Stimulated activated CD4-positive, alpha-beta T cell treated with anti-CD3 and anti-CD28 coated beads, Interleukin-1b, Interleukin-23, amount 100 ng/mL, for 24 hours (primary cell): ENCODE measurements around the gene VAV2.

ENCODE experiments used
- DNase-seq, 4 experiments: peaks; one replicate each; pipeline ENCODE4 v3.0.0-alpha.2; 2020; ENCODE audit warnings: low read depth in 4 of 4, low spot score in 1 of 4

The VAV2 gene

DNA sequence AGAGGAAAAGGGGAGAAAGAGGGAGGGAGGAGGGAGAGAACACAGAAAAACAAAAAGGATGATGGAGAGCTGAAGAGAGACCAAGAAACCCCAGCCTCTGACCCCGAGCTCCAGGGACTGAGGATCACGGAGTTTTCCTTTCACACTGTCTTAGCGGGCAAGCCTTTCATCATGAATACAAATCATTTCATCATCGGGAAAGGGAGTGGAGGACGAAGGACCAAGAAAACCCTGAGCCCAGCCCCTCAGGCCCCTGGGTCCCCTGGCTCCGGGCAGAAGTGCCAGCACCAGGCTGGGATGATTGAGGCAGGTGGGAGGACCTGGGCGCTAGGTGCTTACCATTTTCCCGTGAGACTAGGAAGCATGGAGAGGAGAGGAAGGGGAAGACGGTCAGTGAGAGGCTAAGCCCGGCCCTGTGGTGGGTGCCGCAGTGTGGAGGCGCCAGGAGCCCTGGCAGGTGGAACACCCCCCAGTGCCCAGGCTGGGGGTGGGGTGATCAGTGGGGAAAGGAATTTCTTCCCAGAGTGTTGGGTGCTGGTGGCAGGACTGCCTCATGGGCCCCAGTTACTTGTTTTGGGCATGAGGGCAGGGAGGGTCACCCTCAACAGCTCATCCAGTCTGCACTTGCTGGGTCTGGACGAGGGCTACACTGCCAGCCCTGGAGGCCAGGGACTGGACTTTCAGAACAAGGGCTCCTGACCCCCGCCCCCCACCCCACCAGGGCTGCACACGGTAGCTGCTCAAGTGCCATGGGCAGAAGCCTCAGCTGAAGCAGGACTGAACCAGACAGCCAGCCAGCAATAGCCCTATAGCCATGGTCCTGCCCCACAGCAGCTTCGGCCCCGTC lies 205.0 kb downstream of the VAV2 start:
- no peak for DNase-seq

DNA sequence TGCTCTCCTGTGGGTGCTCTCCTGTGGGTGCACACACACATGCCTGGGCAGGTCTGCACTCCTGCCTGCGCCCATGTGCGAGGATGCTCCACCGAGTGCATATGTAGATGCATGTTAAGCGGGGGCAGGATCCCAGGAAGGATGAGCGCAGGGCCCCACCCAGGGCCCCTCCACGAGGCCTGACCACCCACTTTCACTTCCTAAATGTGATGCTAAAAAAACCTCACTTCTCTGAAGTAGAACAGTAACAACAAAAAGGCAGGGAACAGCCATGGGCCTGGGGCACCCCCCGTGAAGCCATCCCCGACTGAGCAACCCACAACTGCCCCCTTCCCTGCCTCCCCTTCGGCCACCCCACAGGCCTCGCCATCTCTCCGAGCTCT lies 205.8 kb downstream of the VAV2 start:
- DNase-seq = no peak

DNA sequence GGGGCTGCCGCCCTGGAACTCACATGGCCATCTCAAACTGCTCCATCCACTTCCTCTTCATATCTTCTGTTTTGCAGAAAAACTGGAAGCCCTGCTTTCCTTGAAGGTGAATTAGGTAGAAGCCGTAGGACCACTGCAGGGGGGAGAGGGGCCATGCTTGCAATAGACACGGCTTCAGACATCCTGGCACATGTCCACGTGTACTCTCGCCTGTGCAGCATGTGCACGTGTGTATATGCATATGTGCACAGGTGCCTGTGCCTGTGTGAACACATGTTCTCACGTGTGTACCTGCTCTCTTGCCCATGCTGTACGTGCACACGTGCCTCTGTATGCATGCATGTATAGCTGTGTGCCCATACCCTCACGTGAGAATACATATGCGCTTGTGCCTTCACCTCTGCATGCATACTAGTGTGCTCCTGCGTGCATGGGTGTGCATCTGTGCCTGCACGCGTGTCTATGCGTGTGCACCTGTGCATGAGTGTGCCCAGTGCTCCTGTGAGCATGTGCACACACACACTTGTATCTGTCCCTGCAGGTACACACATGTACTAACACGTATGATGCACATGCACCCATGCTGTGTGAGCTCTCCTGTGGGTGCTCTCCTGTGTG lies 206.3 kb downstream of the VAV2 start:
- no peak for DNase-seq

DNA sequence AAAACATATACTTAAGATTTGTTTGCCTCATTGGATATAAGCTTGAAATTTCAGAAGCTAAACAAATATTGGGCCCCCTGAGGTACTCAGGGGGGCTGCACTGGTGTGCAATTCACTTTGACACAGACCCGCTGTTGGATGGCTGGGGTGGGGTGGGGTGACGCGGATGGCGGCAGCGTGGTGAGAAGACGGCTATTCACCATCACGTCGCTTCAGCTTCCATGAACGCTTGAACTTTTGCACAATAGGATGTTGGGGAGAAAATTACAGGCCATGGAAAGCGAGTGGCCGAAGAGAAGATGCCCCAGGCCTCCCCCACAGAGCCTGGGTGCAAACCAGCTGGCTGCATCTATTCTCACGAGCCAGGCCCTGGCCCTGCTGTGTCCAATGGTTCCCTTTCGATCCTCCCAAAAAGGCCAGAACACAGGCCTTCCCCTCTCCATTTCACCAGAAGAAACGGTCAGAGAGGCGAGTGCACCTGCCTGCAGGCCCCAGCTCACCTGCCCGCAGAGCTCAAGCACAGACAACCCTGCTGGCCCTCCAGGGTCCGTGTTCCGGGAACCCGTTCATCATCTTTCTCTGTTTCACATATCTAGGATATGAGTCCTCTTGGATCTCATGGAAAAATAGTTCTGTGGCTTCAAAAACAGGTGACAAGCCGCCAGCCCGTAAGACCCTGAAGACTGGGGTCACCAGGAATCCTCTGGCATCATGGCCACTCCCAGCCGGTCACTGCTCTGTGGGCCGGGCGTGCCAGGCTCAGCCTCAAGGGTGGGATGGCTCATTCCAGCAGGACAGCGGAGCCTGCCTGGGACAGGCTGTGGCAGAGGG lies 207.2 kb downstream of the VAV2 start:
- no peak for DNase-seq

DNA sequence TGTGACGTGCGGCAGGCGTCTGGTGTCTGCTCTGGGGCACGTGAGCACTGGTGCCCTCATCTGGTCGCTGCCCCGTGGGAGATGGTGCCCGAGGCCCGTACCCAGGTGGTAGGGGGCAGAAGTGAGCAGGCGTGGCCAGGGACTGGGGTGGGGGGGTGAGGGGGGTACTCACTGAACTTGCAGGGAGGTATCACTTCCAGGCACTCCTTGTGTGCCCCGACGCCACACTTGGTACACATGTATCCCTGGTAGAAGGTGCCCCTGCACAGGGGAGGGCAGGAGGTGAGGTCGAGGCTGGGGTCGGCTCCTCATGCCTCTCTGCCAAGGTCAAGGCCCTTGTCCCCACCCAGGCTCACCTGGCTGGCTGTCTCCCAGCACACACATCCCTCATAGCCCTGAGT lies 208.8 kb downstream of the VAV2 start:
- no peak for DNase-seq

DNA sequence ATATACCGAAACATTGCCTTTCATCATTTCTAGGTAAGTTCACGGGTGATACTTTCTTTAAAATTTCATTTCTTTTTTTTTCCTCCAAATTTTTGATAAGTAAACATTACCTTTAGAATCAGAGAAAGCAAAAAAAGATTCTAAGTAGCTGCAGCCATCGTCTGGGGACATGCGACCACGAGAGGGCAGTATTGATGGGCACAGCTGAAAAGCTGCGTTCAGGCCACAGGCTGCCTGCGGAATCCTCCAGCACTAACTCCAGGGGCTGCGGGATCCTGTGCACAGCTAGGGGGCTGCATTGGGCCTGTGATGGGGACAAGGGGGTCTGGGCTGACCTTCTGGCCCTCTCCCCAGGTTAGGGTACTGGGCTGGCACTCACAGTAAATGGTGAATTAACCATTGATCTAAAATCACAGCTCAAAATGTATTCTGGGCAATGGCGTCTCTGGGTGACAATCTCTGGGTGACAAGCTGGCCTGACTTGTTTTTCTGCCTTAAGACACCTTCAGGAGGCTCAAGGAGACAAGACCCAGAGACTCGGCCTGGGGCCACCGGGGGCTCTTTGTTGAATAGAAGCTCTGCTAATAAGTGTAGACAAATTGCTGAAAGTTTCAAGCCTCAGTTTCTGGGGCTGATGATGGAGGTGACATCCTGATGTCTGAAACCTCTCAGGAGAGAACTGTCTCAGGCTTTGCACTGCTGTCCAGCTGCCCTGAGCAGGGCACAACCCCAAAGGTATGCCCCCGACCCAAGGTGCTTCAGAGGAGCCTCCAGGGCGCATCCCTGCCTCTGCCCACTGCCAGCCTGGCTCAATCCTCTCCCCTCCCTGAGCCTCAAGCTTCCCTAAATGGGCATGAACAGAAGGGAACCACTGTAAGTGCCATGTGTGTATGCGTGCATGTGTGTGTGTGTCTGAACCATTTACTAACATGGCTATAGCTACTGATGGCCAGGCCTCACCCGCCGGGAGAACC lies 209.7 kb downstream of the VAV2 start:
- DNase-seq = peak; percentile 31 to 58 (median 50)

DNA sequence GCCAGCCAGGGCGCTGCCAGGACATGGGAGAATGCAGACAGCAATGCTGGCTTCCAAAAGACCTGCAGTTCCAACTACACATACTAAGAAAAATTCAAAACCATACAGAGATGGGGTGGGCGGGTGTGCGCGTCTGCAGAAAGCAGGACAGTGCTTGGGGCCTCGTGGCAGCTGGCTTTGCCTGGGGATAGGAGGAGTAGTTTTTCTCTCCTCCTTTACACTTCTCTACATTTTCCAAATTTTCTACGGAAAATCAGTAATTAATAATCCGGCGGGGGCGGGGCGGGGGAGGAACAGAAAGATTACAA lies 210.3 kb downstream of the VAV2 start:
- DNase-seq = no peak

DNA sequence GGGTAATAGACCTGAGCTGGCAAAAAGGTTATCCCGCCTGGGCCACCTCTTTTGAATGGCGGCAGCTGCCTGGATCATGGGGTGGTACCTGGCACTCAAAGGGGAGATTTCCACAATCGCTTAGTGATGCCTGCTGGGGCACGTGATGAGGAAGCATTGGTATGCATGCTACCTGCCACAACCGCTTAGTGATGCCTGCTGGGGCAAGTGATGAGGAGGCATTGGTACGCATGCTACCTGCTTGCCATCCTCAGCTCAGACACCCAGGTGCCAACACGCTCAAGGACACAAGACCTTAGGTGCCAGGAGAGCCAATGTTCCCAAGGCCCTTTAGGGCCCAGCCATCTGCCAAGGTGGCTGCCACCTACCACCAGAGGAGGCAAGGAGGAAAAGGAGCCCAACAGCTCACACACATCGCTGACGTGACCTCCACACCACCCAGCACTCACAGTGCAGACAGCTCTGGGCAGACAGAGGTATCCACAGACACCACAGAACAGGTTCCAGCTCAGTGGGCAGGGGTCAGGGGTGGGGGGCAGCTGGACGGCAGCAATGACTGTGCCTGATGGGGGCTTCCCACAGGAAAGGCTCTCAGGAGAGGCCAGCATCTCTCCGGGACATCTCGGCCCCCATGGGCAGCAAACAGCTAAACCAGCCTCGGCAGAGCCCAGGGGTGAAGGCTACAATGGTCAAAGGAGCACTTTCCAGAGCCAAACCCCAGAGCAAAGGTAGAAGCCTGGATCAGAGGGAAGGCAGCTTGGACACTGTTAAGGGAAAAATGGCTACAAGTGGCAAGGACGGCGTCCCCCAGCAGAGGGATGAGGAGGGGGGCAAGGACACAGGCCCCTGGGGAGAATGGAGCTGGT lies 210.9 kb downstream of the VAV2 start:
- no peak for DNase-seq

DNA sequence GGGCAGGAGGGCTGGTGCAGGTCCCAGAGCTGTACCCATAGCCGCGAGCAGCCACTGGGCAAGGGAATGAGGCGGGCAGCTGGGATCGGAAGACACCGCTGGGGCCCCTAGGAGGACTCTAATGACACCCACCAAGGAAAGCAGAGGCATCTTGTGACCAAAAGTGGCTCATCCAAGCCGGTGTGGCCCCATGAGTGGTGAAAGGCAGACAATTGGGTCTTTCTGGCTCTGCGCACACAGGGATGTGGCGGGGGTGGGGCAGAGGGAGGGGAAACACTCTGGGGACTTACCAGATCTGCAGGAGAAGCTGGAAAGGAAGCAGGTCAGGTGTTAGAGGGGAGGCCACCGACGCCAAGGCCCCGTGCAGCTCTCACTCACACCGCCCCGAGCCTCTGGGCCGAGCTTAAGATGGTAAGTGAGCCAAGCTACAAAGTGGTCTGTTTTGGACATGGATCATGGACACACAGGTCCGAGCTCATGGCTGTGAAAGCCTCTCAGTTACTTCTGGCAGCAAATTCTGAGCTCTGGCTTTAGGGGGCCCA lies 211.6 kb downstream of the VAV2 start:
- DNase-seq = no peak

DNA sequence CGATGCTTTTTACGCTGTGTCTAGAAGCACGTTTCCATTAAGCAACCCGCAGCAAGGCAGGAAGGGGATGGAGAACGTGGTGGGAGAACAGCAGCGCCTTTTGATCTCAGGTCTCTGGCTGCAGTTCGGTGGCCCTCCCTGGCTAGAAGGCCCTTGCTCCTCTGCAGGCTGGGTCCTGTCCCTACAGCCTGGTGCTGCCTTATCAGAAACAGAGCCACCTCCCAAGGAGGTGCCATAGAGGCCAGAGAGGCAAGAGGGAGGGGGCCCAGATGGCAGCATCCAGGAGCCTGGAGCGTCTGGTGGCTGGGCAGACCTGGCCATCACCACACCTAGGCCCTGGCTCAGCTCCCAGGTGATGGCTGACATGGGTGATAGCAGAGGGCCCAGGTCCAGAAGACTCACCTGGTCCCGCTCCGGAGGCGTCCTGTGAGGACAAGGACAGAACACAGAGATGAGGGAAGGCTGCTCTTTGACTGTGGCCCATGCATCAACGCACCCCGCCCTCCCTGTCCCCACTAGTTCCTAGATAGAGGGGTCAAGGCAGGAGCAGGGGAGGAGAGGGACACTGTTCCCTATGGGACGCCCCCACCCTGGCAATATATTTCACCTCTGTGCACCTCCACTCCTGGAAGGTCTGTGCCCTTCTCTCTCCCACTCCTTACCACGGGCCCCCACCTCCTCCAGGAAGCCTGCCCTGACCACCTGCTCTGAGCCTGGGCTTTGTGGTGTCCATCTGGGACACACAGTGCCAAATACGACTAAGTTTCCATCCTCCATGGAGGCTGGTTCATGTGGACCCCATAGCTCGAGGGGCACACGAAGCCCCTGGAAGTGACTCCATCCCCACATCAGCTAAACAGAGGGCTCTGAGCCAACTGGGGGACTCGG lies 212.4 kb downstream of the VAV2 start:
- no peak for DNase-seq

DNA sequence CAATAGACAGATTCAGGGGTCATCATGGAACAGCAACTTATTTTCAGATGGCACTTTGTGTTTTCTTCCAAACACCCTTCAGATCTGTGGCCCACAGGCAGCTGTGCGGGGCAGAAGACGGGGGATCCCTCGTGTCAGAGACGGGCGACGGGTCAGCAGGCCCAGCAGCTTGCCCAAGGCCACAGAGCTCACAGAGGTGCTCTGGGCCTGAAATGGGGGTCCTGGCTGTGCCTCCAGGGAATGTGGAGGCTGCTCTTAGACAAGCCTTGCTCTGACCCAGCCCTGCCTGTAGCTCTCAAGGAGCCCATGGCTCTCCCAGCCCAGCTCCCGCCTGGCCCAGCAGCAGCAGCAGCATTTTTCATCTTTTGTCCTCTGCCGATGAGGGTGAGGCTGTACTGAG lies 213.0 kb downstream of the VAV2 start:
- DNase-seq = no peak

DNA sequence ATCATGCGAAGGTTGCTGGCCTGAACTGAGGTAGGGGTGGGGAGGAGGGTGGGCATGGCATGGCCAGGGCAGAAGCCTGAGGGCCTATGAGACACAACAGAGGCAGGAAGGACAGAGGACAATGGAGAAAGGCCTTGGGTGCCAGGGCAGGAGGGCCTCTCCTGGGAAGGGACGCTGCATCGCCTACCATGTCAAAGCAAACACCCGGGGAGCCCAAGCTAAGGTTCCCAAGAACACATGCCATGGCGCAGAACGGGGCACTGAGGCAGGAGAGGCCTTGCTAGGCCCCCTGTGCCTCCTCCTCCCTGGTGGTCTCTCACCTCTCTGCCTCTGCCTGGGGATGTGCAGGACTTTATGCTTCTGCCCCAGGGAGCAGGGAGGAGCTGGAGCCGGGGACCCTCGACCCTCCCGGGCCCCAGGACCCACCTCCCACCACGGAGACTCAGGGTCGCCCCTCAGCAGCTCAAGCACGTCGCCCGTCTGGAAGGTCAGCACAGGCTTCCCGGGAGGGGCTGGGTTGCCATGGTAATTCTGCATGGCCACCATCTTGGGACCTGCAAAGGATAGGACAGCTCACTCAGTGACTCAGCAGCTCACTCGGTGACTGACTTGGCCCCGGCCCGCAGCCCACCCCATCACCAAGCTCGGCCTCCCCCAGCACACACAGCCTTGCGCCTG lies 213.6 kb downstream of the VAV2 start:
- DNase-seq = no peak

DNA sequence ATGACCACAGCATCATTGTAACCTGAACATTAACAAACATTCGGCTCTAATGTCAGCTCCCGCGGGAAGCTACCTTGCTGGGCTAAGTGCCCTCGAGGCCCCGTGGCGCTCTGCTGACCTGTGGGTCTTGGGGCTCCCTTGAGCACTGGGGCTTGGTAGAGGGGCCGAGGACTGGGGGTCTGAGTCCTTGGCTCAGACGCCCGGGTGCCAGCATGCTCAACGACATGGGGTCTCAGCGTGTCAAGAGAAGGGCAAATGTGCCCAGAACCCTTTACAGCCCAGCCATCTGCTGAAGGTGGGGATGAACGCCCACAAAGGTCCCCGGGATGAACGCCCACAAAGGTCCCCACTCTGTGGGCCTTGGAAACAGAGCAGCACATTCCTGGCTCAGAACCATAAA lies 214.3 kb downstream of the VAV2 start:
- DNase-seq = no peak

DNA sequence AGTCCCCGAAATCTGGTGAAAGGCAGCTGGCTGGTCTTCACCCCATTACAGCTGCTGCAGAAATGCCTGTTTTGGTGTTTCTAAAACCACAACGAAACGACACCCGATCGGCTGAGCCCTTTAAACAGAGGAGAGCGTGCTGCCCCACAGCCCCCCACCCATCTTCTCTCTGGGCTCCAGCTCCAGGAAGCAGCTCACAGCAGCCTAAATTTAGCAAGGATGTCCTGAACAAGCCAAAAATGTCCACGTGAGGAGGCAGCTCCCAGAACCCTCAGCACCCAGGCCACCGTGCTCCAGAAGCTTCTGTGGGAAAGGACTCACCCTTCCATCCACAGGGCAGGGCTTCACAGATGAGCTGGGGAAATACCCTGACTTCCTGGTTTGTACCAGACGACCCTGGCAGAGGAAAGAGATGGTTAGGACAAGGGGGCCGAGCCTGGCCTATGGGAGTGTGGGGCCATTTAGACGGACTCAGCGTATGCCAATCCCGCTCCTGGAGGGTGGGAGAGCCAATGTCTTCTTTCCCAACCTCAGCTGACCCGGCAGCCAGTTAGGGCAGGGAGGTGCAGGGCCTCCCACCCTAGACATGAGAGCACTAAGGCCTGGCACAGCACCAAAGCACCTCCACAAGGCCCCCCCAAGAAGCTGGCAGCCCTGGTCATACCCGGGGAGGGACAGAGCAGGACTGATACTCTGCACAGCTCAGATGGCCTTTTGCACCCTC lies 214.9 kb downstream of the VAV2 start:
- no peak for DNase-seq

DNA sequence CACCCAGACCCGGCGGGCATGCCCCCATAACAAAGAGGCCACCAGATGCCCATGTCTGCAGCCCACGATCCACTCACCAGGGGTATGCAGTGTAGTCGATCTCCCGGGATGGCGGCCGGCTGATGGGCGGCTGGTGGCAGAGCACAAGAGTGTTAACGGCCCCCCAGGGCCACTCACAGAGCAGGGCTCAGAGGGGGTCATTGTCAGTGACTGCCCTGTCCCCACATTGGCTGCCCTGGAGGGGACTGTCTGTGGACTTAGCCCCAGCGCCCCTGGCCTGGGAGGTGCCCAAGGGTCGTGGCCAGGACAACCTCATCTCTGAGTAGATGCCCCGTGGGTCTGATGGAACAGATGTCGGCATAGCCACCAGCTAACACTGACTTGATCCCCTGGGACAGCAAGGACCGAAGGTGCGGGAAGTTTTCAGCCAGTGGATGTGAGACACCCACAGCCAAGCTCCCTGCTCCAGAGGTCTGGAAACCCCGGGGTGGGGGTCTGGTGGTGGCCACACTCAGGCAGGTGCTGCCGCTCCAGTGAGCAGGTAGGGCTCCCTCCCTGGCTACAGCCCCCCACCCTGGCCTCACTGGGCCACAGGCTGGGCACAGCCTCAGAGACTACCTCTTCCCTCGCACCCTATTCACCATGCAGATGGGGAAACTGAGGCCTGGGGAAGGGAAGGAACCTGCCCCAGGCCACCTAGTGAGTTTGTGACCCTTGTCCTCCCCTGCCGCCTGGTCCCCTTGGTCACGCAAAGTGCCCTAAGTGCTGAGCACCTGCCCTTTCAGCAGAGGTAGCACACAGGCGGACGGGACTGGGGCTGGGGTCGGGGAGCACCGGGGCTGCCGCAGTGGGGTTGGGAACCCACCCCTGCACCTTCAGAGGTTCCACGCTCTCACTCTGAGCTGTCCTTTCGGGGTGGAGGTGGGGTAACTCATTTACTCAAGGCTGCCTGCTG lies 215.9 kb downstream of the VAV2 start:
- DNase-seq = no peak

DNA sequence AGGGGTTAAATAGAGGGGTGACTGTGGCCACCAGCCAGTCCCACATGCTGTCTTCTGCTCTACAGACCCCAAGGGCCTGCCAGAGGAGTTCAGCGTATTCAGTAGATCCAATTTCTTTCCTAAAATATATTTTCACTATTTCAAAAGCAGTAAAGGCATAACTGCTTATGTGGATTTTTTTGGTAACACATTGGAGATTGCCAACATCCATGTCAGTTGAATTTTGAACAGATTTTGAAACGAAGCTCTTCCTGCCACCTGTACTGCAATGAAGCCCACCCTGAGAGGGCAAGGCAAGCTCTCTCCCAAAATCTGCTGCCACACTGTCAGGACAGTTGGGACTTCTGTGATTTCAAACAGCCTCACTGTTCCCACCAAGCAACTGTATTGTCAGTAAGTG lies 216.8 kb downstream of the VAV2 start:
- no peak for DNase-seq
